HepG2 (cell line): ENCODE results near the gene CD2AP. TPM values are rescaled to one million over a fixed set of nuclear protein-coding genes. Genes with fewer than 3 reads are reported as not detected.

Experiments
- FOXK2 ChIP-seq: fragments of 450-650 bp; IDR thresholded peaks from 2 replicates; pipeline ENCODE4 v1.6.1; 2016
- KLF6 ChIP-seq: IDR thresholded peaks from 2 replicates; pipeline ENCODE4 v1.8.0; 2016; ENCODE audit warnings: missing biosample characterization, missing genetic modification reagents
- MEIS2 ChIP-seq: sonication (generic); formaldehyde crosslinking; IDR thresholded peaks from 2 replicates; pipeline ENCODE4 v1.9.0; 2021; ENCODE audit warnings: mild to moderate bottlenecking, missing genetic modification reagents
- MYPOP ChIP-seq: sonication (generic); formaldehyde crosslinking; IDR thresholded peaks from 2 replicates; pipeline ENCODE4 v1.8.1; 2023; ENCODE audit warnings: mild to moderate bottlenecking, moderate library complexity, missing genetic modification reagents
- STAG1 ChIP-seq: sonication (generic); formaldehyde crosslinking; IDR thresholded peaks from 2 replicates; pipeline ENCODE4 v1.4.0; 2020; ENCODE audit warnings: missing genetic modification reagents
- WIZ ChIP-seq: sonication (generic); formaldehyde crosslinking; IDR thresholded peaks from 2 replicates; pipeline ENCODE4 v1.5.1; 2020; ENCODE audit warnings: mild to moderate bottlenecking, missing genetic modification reagents
- ZBTB14 ChIP-seq: sonication (generic); formaldehyde crosslinking; IDR thresholded peaks from 2 replicates; pipeline ENCODE4 v1.4.0; 2020; ENCODE audit warnings: missing genetic modification reagents
- ZMYM3 ChIP-seq: sonication (generic); formaldehyde crosslinking; IDR thresholded peaks from 2 replicates; pipeline ENCODE4 v1.5.1; 2020; ENCODE audit warnings: mild to moderate bottlenecking, missing genetic modification reagents
- ZNF121 ChIP-seq: sonication (generic); formaldehyde crosslinking; IDR thresholded peaks from 2 replicates; pipeline ENCODE4 v1.5.0; 2020; ENCODE audit warnings: mild to moderate bottlenecking, missing genetic modification reagents
- ZNF362 ChIP-seq: sonication (generic); formaldehyde crosslinking; IDR thresholded peaks from 2 replicates; pipeline ENCODE4 v1.4.0; 2020; ENCODE audit warnings: missing genetic modification reagents, mild to moderate bottlenecking, borderline replicate concordance
- ZNF501 ChIP-seq: sonication (generic); formaldehyde crosslinking; IDR thresholded peaks from 2 replicates; pipeline ENCODE4 v1.5.1; 2020; ENCODE audit warnings: mild to moderate bottlenecking, moderate library complexity, missing genetic modification reagents
- ZNF644 ChIP-seq: IDR thresholded peaks from 2 replicates; pipeline ENCODE4 v1.6.1; 2016; ENCODE audit warnings: low read depth
- ZNF768 ChIP-seq: sonication (generic); formaldehyde crosslinking; IDR thresholded peaks from 2 replicates; pipeline ENCODE4 v1.4.0; 2020; ENCODE audit warnings: missing genetic modification reagents
- ZNF878 ChIP-seq: sonication (generic); formaldehyde crosslinking; IDR thresholded peaks from 2 replicates; pipeline ENCODE4 v1.8.1; 2023; ENCODE audit warnings: mild to moderate bottlenecking, missing genetic modification reagents, moderate library complexity
- polyA plus RNA-seq, 8 experiments: library from polyadenylated mRNA; depleted of rRNA in 3 of 8; stranded (reverse) in 7 of 8; unstranded in 1 of 8; fragments of >200 nt; fragmentation: Illumina TruSeq in 4 of 8; extraction: Trizol in 4 of 8; gene quantifications; 2 replicates each; pipeline versions ENCODE4 v1.2.1 to v1.2.3, GENCODE V29; 2011 to 2016; ENCODE audit warnings: low read depth in 4 of 8, missing spikeins in 1 of 8, mixed read lengths in 1 of 8; ENCODE audit not compliant: insufficient read depth in 1 of 8
- total RNA-seq, 5 experiments: library from RNA; depleted of rRNA; stranded (reverse); fragments of >200 nt; fragmentation: Illumina TruSeq; extraction: Trizol; gene quantifications; 2 replicates each; pipeline ENCODE4 v1.2.3, GENCODE V29; 2016; ENCODE audit warnings: low read depth in 1 of 5

The CD2AP gene
- total and polyA plus RNA-seq, 2 of the 13 experiments (the other 11 are each of a cell fraction or from before 2014, with no cell fraction given) = 8.6 to 31.9 TPM

GRCh38 chr6:47631269-47631772 is 153.7 kb downstream of the CD2AP start (continued):
- peak; percentile 78 for TF ChIP-seq STAG1
- TF ChIP-seq ZMYM3 (CRISPR knock-in tag) = peak; percentile 77; the same call in 1 of the 2 replicates
- TF ChIP-seq ZNF878 (CRISPR knock-in tag) = no peak
- peak; percentile 70; the same call in 1 of the 2 replicates for TF ChIP-seq ZNF768 (CRISPR knock-in tag)
- peak; percentile 17; the same call in 1 of the 2 replicates for TF ChIP-seq WIZ (CRISPR knock-in tag)
- no peak for TF ChIP-seq ZNF644
- peak; percentile 66 for TF ChIP-seq ZNF362 (CRISPR knock-in tag)
- peak; percentile 47; the same call in 1 of the 2 replicates for TF ChIP-seq ZNF501
- peak; percentile 41; the same call in 1 of the 2 replicates for TF ChIP-seq ZNF121 (CRISPR knock-in tag)
- no peak for TF ChIP-seq MEIS2 (CRISPR knock-in tag)
- TF ChIP-seq FOXK2 = no peak
- 0 out of 2 replicates have a peak, but pooled peaks have one; percentile 8 for TF ChIP-seq KLF6 (CRISPR knock-in tag)
- TF ChIP-seq MYPOP (CRISPR knock-in tag) = no peak
- no peak for TF ChIP-seq ZBTB14 (CRISPR knock-in tag)
